SK-N-SH (cell line): ENCODE data around the gene NWD2. TPM values are rescaled to one million over a fixed set of nuclear protein-coding genes. Genes with fewer than 3 reads are reported as not detected.

ENCODE experiments used
- CTCF ChIA-PET: fragments of 300-600, 350-600 bp; formaldehyde crosslinking; extraction: SDS; loops from one replicate; lab custom pipeline; 2021; lab: Yijun Ruan, JAX
- POLR2A ChIA-PET: fragments of 350-600 bp; sonication (Branson Sonifier 250); formaldehyde crosslinking; extraction: SDS; loops from one replicate; lab custom pipeline; 2020; ENCODE audit warnings: antibody characterized with exemption, inconsistent platforms; lab: Yijun Ruan, JAX
- DNase-seq: peaks from one replicate; pipeline ENCODE4 v3.0.0; 2012
- H2AFZ ChIP-seq: fragments of 200-600 bp; sonication (generic); 2 replicates; pipeline ENCODE4 v1.8.1; 2016; ENCODE audit warnings: antibody characterized with exemption, mild to moderate bottlenecking, low read depth
- H3F3A ChIP-seq: fragments of 200-600 bp; sonication (generic); replicated peaks from 2 replicates; pipeline ENCODE3; 2016; ENCODE audit warnings: antibody characterized with exemption, mild to moderate bottlenecking; ENCODE audit not compliant: insufficient read depth
- H3K27ac ChIP-seq, 2 experiments: fragments of 200-500 bp in 1 of 2; fragments of 200-600 bp in 1 of 2; sonication (Bioruptor generic) in 1 of 2; sonication (generic), shearing (Covaris generic) in 1 of 2; 2 replicates each; pipeline versions ENCODE4 v1.5.1 to v1.6.1; 2014 to 2016; ENCODE audit warnings: low read depth in 2 of 2, inconsistent platforms in 1 of 2, low read length in 1 of 2, mild to moderate bottlenecking in 1 of 2, mixed read lengths in 1 of 2
- H3K27me3 ChIP-seq: fragments of 200-600 bp; sonication (generic), shearing (Covaris generic); 2 replicates; pipeline ENCODE4 v1.6.1; 2016; ENCODE audit warnings: mixed run types; ENCODE audit not compliant: insufficient read depth
- H3K36me3 ChIP-seq, 2 experiments: fragments of 200-500 bp in 1 of 2; fragments of 200-600 bp in 1 of 2; sonication (Bioruptor generic) in 1 of 2; sonication (generic) in 1 of 2; replicated peaks in 1 of 2; 2 replicates each; pipeline versions ENCODE3 to v1.5.1; 2014 to 2016; ENCODE audit warnings: low read length in 1 of 2, mild to moderate bottlenecking in 1 of 2; ENCODE audit not compliant: insufficient read depth in 2 of 2, control insufficient read depth in 1 of 2
- H3K4me1 ChIP-seq, 2 experiments: fragments of 200-500 bp in 1 of 2; fragments of 200-600 bp in 1 of 2; sonication (Bioruptor generic) in 1 of 2; sonication (generic), shearing (Covaris generic) in 1 of 2; 2 replicates each; pipeline versions ENCODE4 v1.5.1 to v1.6.1; 2014 to 2016; ENCODE audit warnings: low read depth in 1 of 2, low read length in 1 of 2, mixed run types in 1 of 2; ENCODE audit not compliant: insufficient read depth in 2 of 2, control insufficient read depth in 1 of 2
- H3K4me2 ChIP-seq: fragments of 200-600 bp; sonication (generic), shearing (Covaris generic); 2 replicates; pipeline ENCODE4 v1.6.1; 2017; ENCODE audit warnings: mixed run types
- H3K4me3 ChIP-seq, 2 experiments: fragments of 200-500 bp in 1 of 2; fragments of 200-600 bp in 1 of 2; sonication (Bioruptor generic) in 1 of 2; sonication (generic), shearing (Covaris generic) in 1 of 2; 2 replicates each; pipeline versions ENCODE4 v1.5.1 to v1.8.1; 2014 to 2016; ENCODE audit warnings: low read depth in 2 of 2, inconsistent platforms in 1 of 2, low read length in 1 of 2, mild to moderate bottlenecking in 1 of 2, mixed read lengths in 1 of 2, moderate library complexity in 1 of 2
- H3K79me2 ChIP-seq: fragments of 200-600 bp; sonication (generic); 2 replicates; pipeline ENCODE4 v1.8.1; 2017; ENCODE audit warnings: mild to moderate bottlenecking; ENCODE audit not compliant: insufficient read depth
- H3K9ac ChIP-seq: fragments of 200-600 bp; sonication (generic); 2 replicates; pipeline ENCODE4 v1.6.1; 2017; ENCODE audit warnings: mixed run types
- H3K9me2 ChIP-seq: fragments of 200-600 bp; sonication (generic); 2 replicates; pipeline ENCODE4 v1.6.1; 2017; ENCODE audit warnings: mixed run types
- H3K9me3 ChIP-seq: fragments of 200-600 bp; sonication (generic); 2 replicates; pipeline ENCODE4 v1.6.1; 2017; ENCODE audit warnings: mixed run types, mild to moderate bottlenecking, moderate library complexity
- H4K20me1 ChIP-seq: fragments of 200-600 bp; sonication (generic); 2 replicates; pipeline ENCODE4 v1.6.1; 2017; ENCODE audit warnings: mild to moderate bottlenecking, mixed run types; ENCODE audit not compliant: insufficient read depth
- CHD2 ChIP-seq: fragments of 150-350 bp; IDR thresholded peaks from 2 replicates; pipeline ENCODE4 v1.6.1; 2018; ENCODE audit warnings: low read length; ENCODE audit not compliant: partially characterized antibody
- CTCF ChIP-seq: fragments of 200-600 bp; sonication (generic); IDR thresholded peaks from 2 replicates; pipeline ENCODE4 v1.6.1; 2017; ENCODE audit warnings: antibody characterized with exemption, mild to moderate bottlenecking, moderate library complexity
- ELF1 ChIP-seq: IDR thresholded peaks from 2 replicates; pipeline ENCODE4 v1.4.0; 2012
- EZH2phosphoT487 ChIP-seq: fragments of 200-600 bp; sonication (generic); IDR thresholded peaks from 2 replicates; pipeline ENCODE4 v1.6.1; 2017; ENCODE audit warnings: low read depth, mixed run types, mild to moderate bottlenecking, antibody characterized with exemption, moderate library complexity, borderline replicate concordance
- FOSL2 ChIP-seq: IDR thresholded peaks from 2 replicates; pipeline ENCODE4 v1.4.0; 2012; ENCODE audit warnings: low read depth, mild to moderate bottlenecking, moderate library complexity, borderline replicate concordance
- FOXJ3 ChIP-seq: sonication (generic); formaldehyde crosslinking; IDR thresholded peaks from 2 replicates; pipeline ENCODE4 v1.5.1; 2020; ENCODE audit warnings: mild to moderate bottlenecking, missing genetic modification reagents
- FOXM1 ChIP-seq: IDR thresholded peaks from 2 replicates; pipeline ENCODE4 v1.4.0; 2012; ENCODE audit warnings: low read depth, mild to moderate bottlenecking
- MEF2A ChIP-seq: IDR thresholded peaks from 2 replicates; pipeline ENCODE4 v1.4.0; 2012; ENCODE audit warnings: low read depth, borderline replicate concordance
- POLR2AphosphoS5 ChIP-seq: IDR thresholded peaks from 2 replicates; pipeline ENCODE4 v1.6.1; 2012; ENCODE audit warnings: low read depth, low read length
- RAD21 ChIP-seq: IDR thresholded peaks from 2 replicates; pipeline ENCODE4 v1.6.1; 2012; ENCODE audit warnings: mild to moderate bottlenecking, low read length
- RFX5 ChIP-seq: IDR thresholded peaks from 2 replicates; pipeline ENCODE4 v1.6.1; 2012; ENCODE audit warnings: mild to moderate bottlenecking, improper control_type of control experiment, low read length
- SMC3 ChIP-seq: IDR thresholded peaks from 2 replicates; pipeline ENCODE4 v1.6.1; 2012; ENCODE audit warnings: low read depth, low read length, improper control_type of control experiment
- TAF1 ChIP-seq: IDR thresholded peaks from 2 replicates; pipeline ENCODE4 v1.6.1; 2012; ENCODE audit warnings: low read depth, mild to moderate bottlenecking, low read length, moderate library complexity, borderline replicate concordance
- TEAD4 ChIP-seq: IDR thresholded peaks from 2 replicates; pipeline ENCODE4 v1.4.0; 2012; ENCODE audit warnings: mild to moderate bottlenecking, borderline replicate concordance; ENCODE audit not compliant: insufficient read depth
- YY1 ChIP-seq: IDR thresholded peaks from 2 replicates; pipeline ENCODE4 v1.4.0; 2012; ENCODE audit warnings: low read depth, mild to moderate bottlenecking
- ZBTB33 ChIP-seq: IDR thresholded peaks from 2 replicates; pipeline ENCODE4 v1.4.0; 2012; ENCODE audit warnings: low read depth, borderline replicate concordance
- WGBS: methylation state at CpG from one replicate; pipeline ENCODE4 v1.1.6; 2017; ENCODE audit warnings: low lambda C conversion rate; 5-methylcytosine and 5-hydroxymethylcytosine counted together
- polyA plus RNA-seq, 3 experiments: library from polyadenylated mRNA; depleted of rRNA; stranded (reverse); fragments of >200 nt; gene quantifications; 2 replicates each; pipeline ENCODE4 v1.2.3, GENCODE V29; 2012
- TF ChIP-seq, protein P1 (sequence below): fragments of 150-350 bp; IDR thresholded peaks from 2 replicates; pipeline ENCODE4 v1.6.1; 2016; ENCODE audit warnings: mild to moderate bottlenecking, low read depth, low read length
- TF ChIP-seq, protein P2 (sequence below): IDR thresholded peaks from 2 replicates; pipeline ENCODE4 v1.4.0; 2012; ENCODE audit warnings: low read depth, borderline replicate concordance

The NWD2 gene
- polyA plus RNA-seq, 1 of the 3 experiments (the other 2 are of a cell fraction), result not detected

DNA sequence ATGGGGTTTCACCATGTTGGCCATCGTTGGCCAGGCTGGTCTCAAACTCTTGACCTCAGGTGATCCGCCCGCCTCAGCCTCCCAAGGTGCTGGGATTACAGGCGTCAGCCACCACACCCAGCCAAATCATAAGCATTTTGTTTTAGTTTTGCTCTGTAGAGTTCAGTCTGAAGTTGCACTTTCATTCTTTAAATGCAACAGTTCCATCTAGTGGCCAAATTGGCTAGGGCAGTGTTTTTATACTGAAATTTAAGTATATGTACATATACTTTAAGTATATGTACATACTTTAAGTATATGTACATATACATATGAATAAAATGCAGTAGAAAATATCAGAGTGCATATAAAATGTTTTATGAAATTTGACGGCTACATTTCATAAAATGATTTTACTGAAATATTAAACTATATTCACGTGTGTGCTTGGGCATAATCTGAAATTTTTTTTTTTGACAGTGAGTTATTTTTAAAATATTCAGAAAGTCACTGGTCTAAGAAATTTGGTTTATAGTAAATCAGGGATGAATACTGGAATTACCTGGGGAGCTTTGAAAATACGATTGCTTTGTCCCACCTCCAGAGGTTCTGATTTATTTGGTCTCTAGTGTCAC, 145.5 kb downstream of the NWD2 start:
- 0 out of 2 replicates have a peak overlapping the region, but pooled peaks have one; percentile 38 for H2AFZ ChIP-seq
- POLR2A ChIA-PET, result no interaction called here
- peaks cover 2% of the 10 kb centered on the region for H3F3A ChIP-seq
- H3K4me3 ChIP-seq, result peak overlapping the region; percentile 2 to 66; a peak in 3 of 4 replicates
- DNase-seq, result peak; percentile 16
- no peaks in the 10 kb centered on the region for H3K9me2 ChIP-seq
- no peaks in the 10 kb centered on the region for H4K20me1 ChIP-seq
- H3K9me3 ChIP-seq, result no peaks in the 10 kb centered on the region
- H3K4me2 ChIP-seq, result peak overlapping the region; percentile 77
- no peaks in the 10 kb centered on the region for H3K4me1 ChIP-seq
- CTCF ChIA-PET, result interaction anchor here (0.6 to 2.1 kb wide), 10 partner anchors 9 to 1046 kb away, joined by 3 to 9 read pairs (median 4); no protein-coding TSS in a partner anchor
- H3K9ac ChIP-seq, result no peak overlapping the region
- H3K27me3 ChIP-seq, result peaks cover 17% of the 10 kb centered on the region
- no peak for TF ChIP-seq ZBTB33
- TF ChIP-seq, protein P1, sequence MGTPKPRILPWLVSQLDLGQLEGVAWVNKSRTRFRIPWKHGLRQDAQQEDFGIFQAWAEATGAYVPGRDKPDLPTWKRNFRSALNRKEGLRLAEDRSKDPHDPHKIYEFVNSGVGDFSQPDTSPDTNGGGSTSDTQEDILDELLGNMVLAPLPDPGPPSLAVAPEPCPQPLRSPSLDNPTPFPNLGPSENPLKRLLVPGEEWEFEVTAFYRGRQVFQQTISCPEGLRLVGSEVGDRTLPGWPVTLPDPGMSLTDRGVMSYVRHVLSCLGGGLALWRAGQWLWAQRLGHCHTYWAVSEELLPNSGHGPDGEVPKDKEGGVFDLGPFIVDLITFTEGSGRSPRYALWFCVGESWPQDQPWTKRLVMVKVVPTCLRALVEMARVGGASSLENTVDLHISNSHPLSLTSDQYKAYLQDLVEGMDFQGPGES, result no peak
- TF ChIP-seq CHD2, result no peak
- TF ChIP-seq FOSL2, result no peak
- peak; percentile 22 for TF ChIP-seq SMC3
- TF ChIP-seq CTCF, result peak; percentile 82
- TF ChIP-seq FOXJ3 (CRISPR knock-in tag), result no peak
- no peak for TF ChIP-seq RFX5
- TF ChIP-seq RAD21, result peak; percentile 71
- H3K79me2 ChIP-seq, result no peaks in the 10 kb centered on the region
- H3K27ac ChIP-seq, result no peak overlapping the region
- no peaks in the 10 kb centered on the region for H3K36me3 ChIP-seq
- under 1% methylated on average over 7 of the region's 7 CpGs for WGBS

GRCh38 chr4:37392521-37393255, 148.1 kb downstream of the NWD2 start:
- CTCF ChIA-PET, result no interaction called here
- H3K4me1 ChIP-seq, result no peaks in the 10 kb centered on the region
- H4K20me1 ChIP-seq, result no peaks in the 10 kb centered on the region
- no peak overlapping the region for H3K9ac ChIP-seq
- H3F3A ChIP-seq, result peaks cover 2% of the 10 kb centered on the region
- DNase-seq, result no peak
- H2AFZ ChIP-seq, result no peak overlapping the region
- H3K27me3 ChIP-seq, result peaks cover 17% of the 10 kb centered on the region
- H3K4me2 ChIP-seq, result no peak overlapping the region
- WGBS, result 7% methylated on average over 9 of the region's 9 CpGs
- H3K4me3 ChIP-seq, result no peak overlapping the region
- POLR2A ChIA-PET, result no interaction called here
- no peaks in the 10 kb centered on the region for H3K79me2 ChIP-seq
- no peaks in the 10 kb centered on the region for H3K9me3 ChIP-seq
- no peaks in the 10 kb centered on the region for H3K36me3 ChIP-seq
- no peaks in the 10 kb centered on the region for H3K9me2 ChIP-seq
- no peak overlapping the region for H3K27ac ChIP-seq
- TF ChIP-seq RFX5 (no peak), ELF1 (no peak), POLR2AphosphoS5 (no peak), FOXM1 (no peak), YY1 (no peak), FOXJ3 (CRISPR knock-in tag) (no peak), RAD21 (no peak), MEF2A (no peak), TEAD4 (no peak), TAF1 (no peak), EZH2phosphoT487 (no peak), ZBTB33 (no peak)
- TF ChIP-seq, protein P2, sequence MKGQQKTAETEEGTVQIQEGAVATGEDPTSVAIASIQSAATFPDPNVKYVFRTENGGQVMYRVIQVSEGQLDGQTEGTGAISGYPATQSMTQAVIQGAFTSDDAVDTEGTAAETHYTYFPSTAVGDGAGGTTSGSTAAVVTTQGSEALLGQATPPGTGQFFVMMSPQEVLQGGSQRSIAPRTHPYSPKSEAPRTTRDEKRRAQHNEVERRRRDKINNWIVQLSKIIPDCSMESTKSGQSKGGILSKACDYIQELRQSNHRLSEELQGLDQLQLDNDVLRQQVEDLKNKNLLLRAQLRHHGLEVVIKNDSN, result no peak
